OCI-LY7 (cell line): ENCODE data around the gene HSFX1.

Experiments used
- CTCF ChIP-seq: fragments of 200-600 bp; sonication (generic); conservative IDR thresholded peaks from 2 replicates; pipeline ENCODE4 v1.5.1; 2014; ENCODE audit warnings: mild to moderate bottlenecking, antibody characterized with exemption, low read length, moderate library complexity, mixed read lengths
- EZH2phosphoT487 ChIP-seq: fragments of 200-600 bp; sonication (generic); IDR thresholded peaks from 2 replicates; pipeline ENCODE4 v1.6.1; 2018; ENCODE audit warnings: low read depth, borderline replicate concordance, mild to moderate bottlenecking, mixed run types, antibody characterized with exemption, low read length, moderate library complexity, mixed read lengths

- TF ChIP-seq CTCF (no peak), EZH2phosphoT487 (no peak)
Observed at GRCh38 chrX:149803458-149804062, 29.7 kb downstream of the HSFX1 start.
